Stimulated activated CD8-positive, alpha-beta memory T cell treated with anti-CD3 and anti-CD28 coated beads, Interleukin-2, amount 100 ng/mL, for 48 hours (primary cell): ENCODE measurements around the gene RELN.
"Not testable (repeated sequence)": the region's sequence is repeated elsewhere in the genome, so short reads cannot be mapped to it uniquely, and the experiment has no call there.

Experiments used
- DNase-seq, 2 donors: peaks; one replicate each; pipeline ENCODE4 v3.0.0-alpha.2; 2020; ENCODE audit warnings: low read depth in 2 of 2

Gene RELN

GRCh38 chr7:103941976-103942375 is 47.5 kb downstream of the RELN start:
- no peak for DNase-seq

- DNase-seq: no peak
Observed at GRCh38 chr7:103940382-103941268, 48.8 kb downstream of the RELN start.

- no peak for DNase-seq
Observed at GRCh38 chr7:103937680-103938079, 51.8 kb downstream of the RELN start.

GRCh38 chr7:103936558-103936957 is 52.9 kb downstream of the RELN start:
- DNase-seq: no peak

GRCh38 chr7:103934508-103934907 is 55.0 kb downstream of the RELN start:
- no peak for DNase-seq

GRCh38 chr7:103932389-103932788 is 57.1 kb downstream of the RELN start:
- no peak for DNase-seq

GRCh38 chr7:103929901-103930311 is 59.6 kb downstream of the RELN start:
- no peak for DNase-seq

- DNase-seq: no peak
Observed at GRCh38 chr7:103928581-103928980, 60.9 kb downstream of the RELN start.

- DNase-seq: no peak
Observed at GRCh38 chr7:103924184-103924583, 65.3 kb downstream of the RELN start.

GRCh38 chr7:103922407-103922806 is 67.1 kb downstream of the RELN start:
- DNase-seq: no peak

- DNase-seq: no peak
Observed at GRCh38 chr7:103921692-103922091, 67.8 kb downstream of the RELN start.

- no peak for DNase-seq
Observed at GRCh38 chr7:103919272-103919868, 70.1 kb downstream of the RELN start.

- no peak for DNase-seq
Observed at GRCh38 chr7:103918631-103919271, 70.7 kb downstream of the RELN start.

GRCh38 chr7:103915680-103916357 is 73.6 kb downstream of the RELN start:
- no peak for DNase-seq

- DNase-seq: no peak
Observed at GRCh38 chr7:103914147-103914899, 75.1 kb downstream of the RELN start.

- no peak for DNase-seq
Observed at GRCh38 chr7:103912891-103913605, 76.4 kb downstream of the RELN start.

GRCh38 chr7:103911015-103911414 is 78.4 kb downstream of the RELN start:
- not testable (repeated sequence) for DNase-seq

- DNase-seq: no peak
Observed at GRCh38 chr7:103905997-103906396, 83.5 kb downstream of the RELN start.

- no peak for DNase-seq
Observed at GRCh38 chr7:103902917-103903316, 86.5 kb downstream of the RELN start.

- not testable (repeated sequence) for DNase-seq
Observed at GRCh38 chr7:103896826-103897225, 92.6 kb downstream of the RELN start.
